AG04450 (cell line): ENCODE measurements around the gene SLC12A1. TPM values are rescaled to one million over a fixed set of nuclear protein-coding genes. Genes with fewer than 3 reads are reported as not detected.

Experiments
- CTCF ChIA-PET: fragments of 300-600, 350-600 bp; formaldehyde crosslinking; extraction: SDS; loops from one replicate; lab custom pipeline; 2022; ENCODE audit warnings: antibody characterized with exemption, inconsistent platforms; lab: Charles Lee
- POLR2A ChIA-PET: fragments of 350-600 bp; formaldehyde crosslinking; extraction: SDS; loops from one replicate; lab custom pipeline; 2021; ENCODE audit warnings: antibody characterized with exemption, inconsistent platforms; lab: Yijun Ruan, JAX
- DNase-seq: peaks from one replicate; pipeline ENCODE4 v3.0.0-alpha.2; 2011; ENCODE audit warnings: low read depth, low spot score
- H3K27ac ChIP-seq: one replicate; pipeline ENCODE4 v1.5.1; 2012; ENCODE audit warnings: low read depth, low read length, control low read depth
- H3K27me3 ChIP-seq: one replicate; pipeline ENCODE4 v1.6.0; 2012; ENCODE audit warnings: low read length; ENCODE audit not compliant: control insufficient read depth, insufficient read depth
- H3K4me3 ChIP-seq: 2 replicates; pipeline ENCODE4 v1.5.1; 2011; ENCODE audit warnings: mild to moderate bottlenecking, low read depth, low read length, control low read depth
- H3K9me3 ChIP-seq: 2 replicates; pipeline ENCODE4 v1.5.1; 2012; ENCODE audit warnings: low read length; ENCODE audit not compliant: control insufficient read depth, insufficient read depth
- polyA plus RNA-seq: library from polyadenylated mRNA; depleted of rRNA; stranded (reverse); fragments of >200 nt; gene quantifications from 2 replicates; pipeline ENCODE4 v1.2.3, GENCODE V29; 2011
- TF ChIP-seq, protein P1 (sequence below): IDR thresholded peaks from 2 replicates; pipeline ENCODE4 v1.5.1; 2011; ENCODE audit warnings: low read depth, low read length, control low read depth, inconsistent platforms

SLC12A1 gene
- polyA plus RNA-seq, 1 experiment: not detected

DNA sequence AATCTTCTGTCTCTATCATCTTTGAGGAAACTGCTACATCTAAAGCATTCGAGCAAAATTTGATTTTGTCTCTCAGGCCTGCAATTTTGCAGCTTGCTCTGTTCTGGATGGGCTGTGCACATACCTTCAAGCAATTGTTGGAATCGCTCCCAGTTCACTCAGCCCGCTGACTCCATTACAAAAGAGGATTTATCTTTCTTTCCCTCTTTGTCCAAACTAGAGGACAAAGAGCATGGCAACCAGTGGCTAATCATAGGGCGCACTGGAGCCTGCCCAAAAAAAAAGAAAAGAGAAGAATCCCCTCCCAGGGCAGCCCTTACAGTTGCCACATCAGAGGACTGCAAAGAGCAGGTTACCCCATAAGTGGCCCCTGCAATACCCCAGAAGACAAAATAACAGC lies 76.1 kb downstream of the SLC12A1 start:
- DNase-seq: no peak
- POLR2A ChIA-PET: no interaction called here

GRCh38 chr15:48283396-48284145 lies 77.5 kb downstream of the SLC12A1 start:
- ChIA-PET CTCF (interaction anchor here (5.8 kb wide), 1 partner anchor 1088 kb away, joined by 47 read pairs; no protein-coding TSS in a partner anchor), POLR2A (no interaction called here)
- Histone ChIP-seq H3K4me3 (no peak overlapping the region), H3K27ac (no peak overlapping the region), H3K27me3 (no peaks in the 10 kb centered on the region), H3K9me3 (no peaks in the 10 kb centered on the region)
- TF ChIP-seq, protein P1, sequence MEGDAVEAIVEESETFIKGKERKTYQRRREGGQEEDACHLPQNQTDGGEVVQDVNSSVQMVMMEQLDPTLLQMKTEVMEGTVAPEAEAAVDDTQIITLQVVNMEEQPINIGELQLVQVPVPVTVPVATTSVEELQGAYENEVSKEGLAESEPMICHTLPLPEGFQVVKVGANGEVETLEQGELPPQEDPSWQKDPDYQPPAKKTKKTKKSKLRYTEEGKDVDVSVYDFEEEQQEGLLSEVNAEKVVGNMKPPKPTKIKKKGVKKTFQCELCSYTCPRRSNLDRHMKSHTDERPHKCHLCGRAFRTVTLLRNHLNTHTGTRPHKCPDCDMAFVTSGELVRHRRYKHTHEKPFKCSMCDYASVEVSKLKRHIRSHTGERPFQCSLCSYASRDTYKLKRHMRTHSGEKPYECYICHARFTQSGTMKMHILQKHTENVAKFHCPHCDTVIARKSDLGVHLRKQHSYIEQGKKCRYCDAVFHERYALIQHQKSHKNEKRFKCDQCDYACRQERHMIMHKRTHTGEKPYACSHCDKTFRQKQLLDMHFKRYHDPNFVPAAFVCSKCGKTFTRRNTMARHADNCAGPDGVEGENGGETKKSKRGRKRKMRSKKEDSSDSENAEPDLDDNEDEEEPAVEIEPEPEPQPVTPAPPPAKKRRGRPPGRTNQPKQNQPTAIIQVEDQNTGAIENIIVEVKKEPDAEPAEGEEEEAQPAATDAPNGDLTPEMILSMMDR: no peak
- no peak for DNase-seq

More for the DNA sequence above, 76.1 kb downstream of the SLC12A1 start:
- TF ChIP-seq, protein P1: no peak
- Histone ChIP-seq H3K9me3 (no peaks in the 10 kb centered on the region), H3K27ac (no peak overlapping the region), H3K4me3 (no peak overlapping the region), H3K27me3 (no peaks in the 10 kb centered on the region)
- CTCF ChIA-PET: interaction anchor here (1.7 kb wide), 1 partner anchor 14 kb away, joined by 5 read pairs; no protein-coding TSS in a partner anchor

GRCh38 chr15:48285329-48286214 lies 79.5 kb downstream of the SLC12A1 start:
- ChIA-PET POLR2A (no interaction called here), CTCF (interaction anchor here (0.5 to 5.8 kb wide), 35 partner anchors 8 to 1578 kb away, joined by 3 to 47 read pairs (median 4); partner anchors contain the start of gene SEMA6D)
- DNase-seq: peak; percentile 82
- TF ChIP-seq, protein P1: peak; percentile 66
- Histone ChIP-seq H3K9me3 (no peaks in the 10 kb centered on the region), H3K27me3 (no peaks in the 10 kb centered on the region), H3K27ac (no peak overlapping the region), H3K4me3 (no peak overlapping the region)

DNA sequence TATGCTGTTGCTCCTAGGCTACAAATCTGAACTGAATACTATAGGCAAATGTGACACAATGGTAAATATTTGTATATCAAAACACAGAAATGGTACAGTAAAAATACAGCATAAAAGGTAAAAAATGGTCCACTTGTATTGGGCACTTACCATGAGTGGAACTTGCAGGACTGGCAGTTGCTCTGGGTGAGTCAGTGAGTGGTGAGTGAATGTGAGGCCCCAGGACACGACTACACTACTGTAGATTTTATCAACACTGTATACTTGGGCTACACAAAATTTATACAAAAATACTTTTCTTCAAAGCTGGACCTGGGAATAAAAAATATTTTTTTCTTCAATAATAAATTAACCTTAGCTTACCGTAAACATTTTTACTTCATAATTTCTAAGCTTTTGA lies 83.5 kb downstream of the SLC12A1 start:
- Histone ChIP-seq H3K27me3 (no peaks in the 10 kb centered on the region), H3K9me3 (no peaks in the 10 kb centered on the region), H3K4me3 (no peak overlapping the region), H3K27ac (no peak overlapping the region)
- no peak for DNase-seq
- TF ChIP-seq, protein P1: no peak
- ChIA-PET POLR2A (no interaction called here), CTCF (interaction anchor here (1.0 kb wide), 1 partner anchor 205 kb away, joined by 4 read pairs; no protein-coding TSS in a partner anchor)
